Gastroesophageal sphincter (tissue), 4 donors: Measurements from ENCODE around the gene MIR17HG. TPM values are rescaled to one million over a fixed set of nuclear protein-coding genes. Genes with fewer than 3 reads are reported as not detected.

Experiments used
- ATAC-seq: fragments of 150-250 bp; one replicate; pipeline ENCODE4 v1.9.1; 2016; ENCODE audit warnings: mild to moderate bottlenecking, moderate library complexity
- H3K27ac ChIP-seq, 4 donors: fragments of 200-600 bp; sonication (generic) in 3 of 4; 1 replicate in 3 of 4; 2 replicates in 1 of 4; pipeline ENCODE4 v1.5.1; 2016 to 2019
- H3K27me3 ChIP-seq: fragments of 200-600 bp; sonication (generic); one replicate; pipeline ENCODE4 v1.5.1; 2019
- H3K36me3 ChIP-seq, 2 donors: fragments of 200-600 bp; sonication (generic); one replicate each; pipeline ENCODE4 v1.5.1; 2019; ENCODE audit warnings: control low read depth in 1 of 2
- H3K4me1 ChIP-seq, 3 donors: fragments of 200-600 bp; sonication (generic); 1 replicate in 2 of 3; 2 replicates in 1 of 3; pipeline ENCODE4 v1.5.1; 2016 to 2019; ENCODE audit warnings: control low read depth in 2 of 3
- H3K4me3 ChIP-seq, 2 donors: fragments of 200-600 bp; sonication (generic); one replicate each; pipeline ENCODE4 v1.5.1; 2019; ENCODE audit warnings: mild to moderate bottlenecking in 1 of 2, moderate library complexity in 1 of 2
- H3K9me3 ChIP-seq, 3 donors: fragments of 200-600 bp; sonication (generic); one replicate each; pipeline ENCODE4 v1.5.1; 2017 to 2019; ENCODE audit warnings: control low read depth in 2 of 3
- EP300 ChIP-seq: sonication (generic); formaldehyde crosslinking; IDR thresholded peaks from one replicate; pipeline ENCODE4 v1.6.1; 2017; ENCODE audit warnings: antibody characterized with exemption, mild to moderate bottlenecking
- POLR2A ChIP-seq, 2 donors: fragments of 450-650 bp; IDR thresholded peaks; one replicate each; pipeline ENCODE4 v1.6.1; 2017; ENCODE audit warnings: antibody characterized with exemption in 2 of 2, mild to moderate bottlenecking in 2 of 2, moderate library complexity in 1 of 2
- POLR2AphosphoS5 ChIP-seq: sonication (generic); formaldehyde crosslinking; IDR thresholded peaks from one replicate; pipeline ENCODE4 v1.6.1; 2017; ENCODE audit warnings: antibody characterized with exemption
- WGBS, 2 donors: methylation state at CpG; one replicate each; pipeline ENCODE4 v1.1.5; 2018; ENCODE audit warnings: low coverage in 1 of 2; 5-methylcytosine and 5-hydroxymethylcytosine counted together
- total RNA-seq, 4 donors: library from RNA; depleted of rRNA; stranded (reverse); fragments of >200 nt; gene quantifications; one replicate each; pipeline ENCODE4 v1.1.0, GENCODE V29; 2016
- TF ChIP-seq, protein P1 (sequence below), 4 experiments: fragments of 200-600 bp in 2 of 4; fragments of 450-650 bp in 2 of 4; sonication (generic) in 1 of 4; IDR thresholded peaks; one replicate each; pipeline ENCODE4 v1.5.1; 2017 to 2019; ENCODE audit warnings: antibody characterized with exemption in 4 of 4, mild to moderate bottlenecking in 2 of 4, moderate library complexity in 2 of 4

MIR17HG gene
- total RNA-seq, 4 donors from 2014 or later: 0.27 to 9.3 (median 2.2) TPM

DNA sequence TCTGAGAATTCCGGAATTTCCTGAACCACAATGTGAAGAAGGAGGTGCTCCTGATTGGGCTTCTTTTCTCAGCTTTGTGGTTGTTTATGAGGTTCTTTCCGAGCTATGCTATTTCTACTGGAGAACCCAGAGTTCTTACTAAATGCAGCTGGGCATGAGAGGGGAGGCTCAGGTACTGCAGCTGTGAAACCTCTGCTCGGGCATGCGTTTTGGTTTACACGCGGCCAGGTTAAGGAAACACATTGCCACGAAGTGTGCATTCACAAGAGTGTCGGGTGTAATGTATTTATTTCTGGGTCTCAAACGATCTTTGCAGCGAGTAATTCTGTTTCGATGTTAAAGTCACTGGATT lies 661 bp upstream of the MIR17HG start:
- ATAC-seq: no peak
- Histone ChIP-seq H3K27ac (peak overlapping the region in 3 of 4 donors; percentile 95 to 97 (median 96)), H3K36me3 (peaks cover 0 to 19% of the 10 kb centered on the region in 2 donors), H3K4me1 (peaks cover 0 to 33% (median 0%) of the 10 kb centered on the region in 3 donors), H3K4me3 (peak overlapping the region; percentile 64 to 98), H3K9me3 (no peaks in the 10 kb centered on the region), H3K27me3 (peaks cover 33% of the 10 kb centered on the region)
- WGBS, 2 donors: 3 to 4% methylated on average over 6 to 10 of the region's 11 CpGs
- TF ChIP-seq POLR2A (IDR thresholded peaks at IDR 0.05) (no peak), EP300 (no peak), POLR2AphosphoS5 (no peak)
- TF ChIP-seq, protein P1, sequence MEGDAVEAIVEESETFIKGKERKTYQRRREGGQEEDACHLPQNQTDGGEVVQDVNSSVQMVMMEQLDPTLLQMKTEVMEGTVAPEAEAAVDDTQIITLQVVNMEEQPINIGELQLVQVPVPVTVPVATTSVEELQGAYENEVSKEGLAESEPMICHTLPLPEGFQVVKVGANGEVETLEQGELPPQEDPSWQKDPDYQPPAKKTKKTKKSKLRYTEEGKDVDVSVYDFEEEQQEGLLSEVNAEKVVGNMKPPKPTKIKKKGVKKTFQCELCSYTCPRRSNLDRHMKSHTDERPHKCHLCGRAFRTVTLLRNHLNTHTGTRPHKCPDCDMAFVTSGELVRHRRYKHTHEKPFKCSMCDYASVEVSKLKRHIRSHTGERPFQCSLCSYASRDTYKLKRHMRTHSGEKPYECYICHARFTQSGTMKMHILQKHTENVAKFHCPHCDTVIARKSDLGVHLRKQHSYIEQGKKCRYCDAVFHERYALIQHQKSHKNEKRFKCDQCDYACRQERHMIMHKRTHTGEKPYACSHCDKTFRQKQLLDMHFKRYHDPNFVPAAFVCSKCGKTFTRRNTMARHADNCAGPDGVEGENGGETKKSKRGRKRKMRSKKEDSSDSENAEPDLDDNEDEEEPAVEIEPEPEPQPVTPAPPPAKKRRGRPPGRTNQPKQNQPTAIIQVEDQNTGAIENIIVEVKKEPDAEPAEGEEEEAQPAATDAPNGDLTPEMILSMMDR (IDR thresholded peaks at IDR 0.05): no peak

DNA sequence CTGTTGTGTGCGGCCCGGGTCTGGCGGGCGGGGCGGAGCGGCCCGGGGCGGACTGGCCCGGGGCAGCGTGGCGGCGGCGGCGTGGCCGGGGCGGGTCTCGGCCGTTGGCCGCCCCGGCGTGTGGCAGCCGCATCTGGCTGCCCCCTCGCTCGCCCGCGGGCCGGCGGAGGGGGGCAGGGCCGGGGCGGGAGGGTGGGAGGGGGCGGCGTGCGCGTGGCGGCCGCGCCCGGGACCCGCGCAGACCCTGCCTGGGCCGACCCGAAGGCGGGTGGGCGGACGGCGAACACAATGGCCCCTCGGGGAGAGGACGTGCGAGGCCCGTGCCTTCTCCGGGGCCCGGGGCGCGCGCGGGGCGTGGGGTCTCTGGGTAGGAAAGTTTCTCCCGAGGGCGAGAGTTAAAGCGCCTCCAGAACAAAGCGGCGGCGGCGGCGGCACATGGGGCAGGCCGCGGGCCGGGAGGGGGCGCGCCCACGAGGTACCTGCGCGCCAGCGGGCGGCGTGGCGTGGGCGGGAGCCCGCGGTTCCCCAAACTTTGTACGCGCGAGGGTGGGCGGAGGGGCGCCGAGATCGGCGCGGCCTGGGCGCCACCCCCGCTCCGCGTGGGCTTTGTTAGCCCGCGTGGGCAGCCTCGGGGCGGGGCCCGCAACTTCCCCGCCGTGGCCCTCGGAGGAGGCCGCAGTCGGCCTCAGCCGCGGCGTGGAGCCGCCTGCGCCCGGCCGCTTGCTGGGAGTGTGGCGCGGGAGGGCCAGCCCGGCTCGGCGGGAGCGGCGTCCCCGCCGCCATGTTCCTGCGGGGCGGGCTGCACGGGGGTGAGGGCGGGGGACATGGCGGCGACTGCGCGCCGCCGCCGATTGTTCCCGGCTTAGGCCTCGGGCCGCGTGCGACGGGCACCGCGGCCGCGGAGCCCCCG lies 764 bp downstream of the MIR17HG start:
- WGBS, 2 donors: no CpG with 5 or more reads among the region's 141 CpGs
- Histone ChIP-seq H3K4me3 (peak overlapping the region; percentile 64 to 98), H3K36me3 (peaks cover 0 to 27% of the 10 kb centered on the region in 2 donors), H3K4me1 (peaks cover 0 to 45% (median 0%) of the 10 kb centered on the region in 3 donors), H3K27ac (peak overlapping the region; percentile 59 to 97 (median 96)), H3K27me3 (peaks cover 20% of the 10 kb centered on the region), H3K9me3 (no peaks in the 10 kb centered on the region)
- peak; percentile 78 for ATAC-seq
- peak; percentile 32 to 33 for TF ChIP-seq POLR2A (IDR thresholded peaks at IDR 0.05)
- no peak for TF ChIP-seq POLR2AphosphoS5
- TF ChIP-seq, protein P1 (IDR thresholded peaks at IDR 0.05): peak in 2 of 4 experiments; percentile 19 to 48
- no peak for TF ChIP-seq EP300

DNA sequence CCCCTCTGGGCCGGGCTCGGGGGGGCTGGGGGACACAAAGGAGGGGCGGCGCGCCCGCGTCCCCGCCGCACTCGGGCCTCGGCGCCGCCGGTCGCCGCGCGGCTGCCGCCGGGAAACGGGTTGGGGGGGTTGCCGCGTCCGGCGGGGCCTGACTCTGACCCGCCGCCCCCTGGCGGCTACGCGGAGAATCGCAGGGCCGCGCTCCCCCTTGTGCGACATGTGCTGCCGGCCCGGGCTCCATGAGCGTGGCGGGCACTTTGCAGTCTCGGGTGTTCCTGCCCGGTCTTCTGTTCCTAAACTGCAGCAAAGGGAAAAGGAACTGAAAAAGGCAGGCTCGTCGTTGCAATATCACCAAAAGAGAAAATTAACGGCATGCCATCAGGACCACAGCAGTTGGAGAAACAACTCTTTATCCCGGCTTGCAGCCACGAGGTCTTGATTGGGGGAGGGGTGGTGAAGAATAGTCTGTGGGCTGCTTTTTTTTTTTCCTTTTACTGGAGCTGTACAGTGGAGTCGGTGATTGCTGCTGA lies 1.5 kb downstream of the MIR17HG start:
- 0% methylated on average over 4 to 6 of the region's 46 CpGs for WGBS, 2 donors
- Histone ChIP-seq H3K27me3 (peaks cover 13% of the 10 kb centered on the region), H3K9me3 (no peaks in the 10 kb centered on the region), H3K27ac (peak overlapping the region; percentile 59 to 97 (median 96)), H3K4me3 (peak overlapping the region; percentile 64 to 98), H3K4me1 (peaks cover 0 to 52% (median 3%) of the 10 kb centered on the region in 3 donors), H3K36me3 (peaks cover 0 to 33% of the 10 kb centered on the region in 2 donors)
- ATAC-seq: peak; percentile 87
- TF ChIP-seq POLR2A (IDR thresholded peaks at IDR 0.05) (peak in 1 of 2 donors; percentile 17), EP300 (no peak), POLR2AphosphoS5 (peak; percentile 58)
- TF ChIP-seq, protein P1 (IDR thresholded peaks at IDR 0.05): peak; percentile 93 to 97 (median 94)

DNA sequence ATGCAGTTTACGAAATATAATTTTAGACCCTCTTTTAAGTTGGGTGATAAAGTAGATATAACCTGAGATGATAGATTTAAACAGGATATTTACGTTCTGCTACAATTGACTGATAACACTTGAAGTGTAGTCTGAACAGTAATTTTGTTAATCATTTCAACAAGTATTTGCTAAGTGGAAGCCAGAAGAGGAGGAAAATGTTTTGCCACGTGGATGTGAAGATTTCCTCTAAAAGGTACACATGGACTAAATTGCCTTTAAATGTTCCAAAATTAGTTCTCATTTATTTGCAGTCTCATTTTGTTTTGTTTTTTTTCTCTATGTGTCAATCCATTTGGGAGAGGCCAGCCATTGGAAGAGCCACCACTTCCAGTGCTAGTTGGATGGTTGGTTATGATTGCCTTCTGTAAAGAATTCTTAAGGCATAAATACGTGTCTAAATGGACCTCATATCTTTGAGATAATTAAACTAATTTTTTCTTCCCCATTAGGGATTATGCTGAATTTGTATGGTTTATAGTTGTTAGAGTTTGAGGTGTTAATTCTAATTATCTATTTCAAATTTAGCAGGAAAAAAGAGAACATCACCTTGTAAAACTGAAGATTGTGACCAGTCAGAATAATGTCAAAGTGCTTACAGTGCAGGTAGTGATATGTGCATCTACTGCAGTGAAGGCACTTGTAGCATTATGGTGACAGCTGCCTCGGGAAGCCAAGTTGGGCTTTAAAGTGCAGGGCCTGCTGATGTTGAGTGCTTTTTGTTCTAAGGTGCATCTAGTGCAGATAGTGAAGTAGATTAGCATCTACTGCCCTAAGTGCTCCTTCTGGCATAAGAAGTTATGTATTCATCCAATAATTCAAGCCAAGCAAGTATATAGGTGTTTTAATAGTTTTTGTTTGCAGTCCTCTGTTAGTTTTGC lies 2.8 kb downstream of the MIR17HG start:
- 75 to 81% methylated on average over 4 to 5 of the region's 5 CpGs for WGBS, 2 donors
- no peak for ATAC-seq

More for the DNA sequence above, 2.8 kb downstream of the MIR17HG start:
- H3K4me3 ChIP-seq: no peak overlapping the region
- no peak for TF ChIP-seq POLR2A (IDR thresholded peaks at IDR 0.05)
- no peak for TF ChIP-seq POLR2AphosphoS5
- no peak for TF ChIP-seq EP300
- TF ChIP-seq, protein P1 (IDR thresholded peaks at IDR 0.05): no peak
- H3K4me1 ChIP-seq: peaks cover 0 to 55% (median 3%) of the 10 kb centered on the region in 3 donors
- H3K9me3 ChIP-seq: no peaks in the 10 kb centered on the region
- peaks cover 0 to 35% of the 10 kb centered on the region in 2 donors for H3K36me3 ChIP-seq
- H3K27me3 ChIP-seq: peaks cover 4% of the 10 kb centered on the region
- H3K27ac ChIP-seq: no peak overlapping the region
